HepG2 (cell line): ENCODE measurements around the gene OMG. TPM values are rescaled to one million over a fixed set of nuclear protein-coding genes. Genes with fewer than 3 reads are reported as not detected.

ENCODE experiments used
- ATAC-seq: fragments of 200-7000 bp; cut with Tn5 transposase; 3 replicates; pipeline ENCODE4 v1.9.1; 2020; ENCODE audit warnings: mild to moderate bottlenecking, moderate library complexity
- BruUV-seq: library from RNA; stranded (reverse); fragments of 400-500 nt; replicated peaks from 2 replicates; lab custom pipeline; 2021; lab: Mats Ljungman, UMichigan
- CTCF ChIA-PET: fragments of 300-600 bp; formaldehyde crosslinking; extraction: SDS; loops from one replicate; lab custom pipeline; 2021; ENCODE audit warnings: low total read pairs, inconsistent platforms, low intra/inter-chr PET ratio; lab: Yijun Ruan, JAX
- POLR2A ChIA-PET: fragments of 350-600 bp; sonication (Branson Sonifier 250); formaldehyde crosslinking; loops from one replicate; lab custom pipeline; 2020; ENCODE audit warnings: antibody characterized with exemption, inconsistent platforms; lab: Yijun Ruan, JAX
- DNase-seq: peaks from one replicate; pipeline ENCODE4 v3.0.0-alpha.2; 2015; ENCODE audit warnings: low spot score
- FAIRE-seq: peaks from 3 replicates; lab custom pipeline; 2011; peaks lifted over from hg19 to GRCh38; lab: Jason Lieb, UNC
- H2AFZ ChIP-seq: one replicate; pipeline ENCODE4 v1.6.1; 2011; ENCODE audit warnings: low read length, inconsistent platforms
- H3K27ac ChIP-seq: fragments of 300-600 bp; 3 replicates; pipeline ENCODE4 v1.8.0; 2011; ENCODE audit warnings: mixed run types, mild to moderate bottlenecking, mixed read lengths, low read length, inconsistent platforms; ENCODE audit not compliant: insufficient read depth; ENCODE audit errors: extremely low read length
- H3K27me3 ChIP-seq, 2 experiments: fragments of 200-600 bp in 1 of 2; 2 replicates in 1 of 2; 3 replicates in 1 of 2; pipeline versions ENCODE4 v1.6.0 to v1.8.0; 2011; ENCODE audit warnings: low read length in 2 of 2, mild to moderate bottlenecking in 2 of 2, moderate library complexity in 2 of 2, inconsistent platforms in 1 of 2; ENCODE audit not compliant: insufficient read depth in 2 of 2, control insufficient read depth in 1 of 2
- H3K36me3 ChIP-seq, 2 experiments: fragments of 200-600 bp in 1 of 2; replicated peaks in 1 of 2; 2 replicates in 1 of 2; 3 replicates in 1 of 2; pipeline versions ENCODE4 v1.5.1 to v1.8.0; 2011; ENCODE audit warnings: low read length in 2 of 2, inconsistent platforms in 1 of 2; ENCODE audit not compliant: insufficient read depth in 2 of 2, control insufficient read depth in 1 of 2
- H3K4me1 ChIP-seq: 2 replicates; pipeline ENCODE4 v1.5.1; 2012; ENCODE audit warnings: low read length, inconsistent platforms; ENCODE audit not compliant: insufficient read depth
- H3K4me2 ChIP-seq: 2 replicates; pipeline ENCODE4 v1.6.0; 2011; ENCODE audit warnings: low read depth, low read length, inconsistent platforms
- H3K4me3 ChIP-seq, 3 experiments: fragments of 200-600 bp in 1 of 3; sonication (generic), shearing (Covaris generic) in 1 of 3; replicated peaks in 1 of 3; 2 replicates each; pipeline ENCODE4 v1.5.1; 2011 to 2016; ENCODE audit warnings: low read length in 3 of 3, inconsistent platforms in 2 of 3, low read depth in 2 of 3, mild to moderate bottlenecking in 2 of 3, control low read depth in 1 of 3, mixed read lengths in 1 of 3; ENCODE audit not compliant: insufficient read depth in 1 of 3
- H3K79me2 ChIP-seq: one replicate; pipeline ENCODE4 v1.6.1; 2011; ENCODE audit warnings: low read length, inconsistent platforms; ENCODE audit not compliant: insufficient read depth
- H3K9ac ChIP-seq: 2 replicates; pipeline ENCODE4 v1.6.0; 2011; ENCODE audit warnings: mild to moderate bottlenecking, low read depth, low read length, inconsistent platforms; ENCODE audit not compliant: insufficient read depth
- H3K9me3 ChIP-seq: 2 replicates; pipeline ENCODE4 v1.5.1; 2012; ENCODE audit warnings: mild to moderate bottlenecking, low read length
- H4K20me1 ChIP-seq: 2 replicates; pipeline ENCODE4 v1.6.0; 2011; ENCODE audit warnings: inconsistent platforms, mild to moderate bottlenecking, low read length, moderate library complexity; ENCODE audit not compliant: insufficient read depth
- ATM ChIP-seq: fragments of 450-650 bp; IDR thresholded peaks from 2 replicates; pipeline ENCODE4 v1.7.1; 2017; ENCODE audit warnings: mild to moderate bottlenecking, borderline replicate concordance
- CCAR2 ChIP-seq: fragments of 200-400 bp; formaldehyde crosslinking; optimal IDR thresholded peaks from 2 replicates; pipeline ENCODE3; 2018; ENCODE audit warnings: low read depth, mild to moderate bottlenecking, low read length, moderate library complexity
- CCDC6 ChIP-seq: sonication (generic); formaldehyde crosslinking; IDR thresholded peaks from 2 replicates; pipeline ENCODE4 v1.8.1; 2022; ENCODE audit warnings: mild to moderate bottlenecking, missing genetic modification reagents, moderate library complexity
- DBP ChIP-seq: sonication (generic); formaldehyde crosslinking; IDR thresholded peaks from 2 replicates; pipeline ENCODE4 v1.4.0; 2020; ENCODE audit warnings: missing genetic modification reagents; ENCODE audit errors: not compliant biosample characterization
- GLI4 ChIP-seq: sonication (generic); formaldehyde crosslinking; IDR thresholded peaks from 2 replicates; pipeline ENCODE4 v1.5.1; 2020; ENCODE audit warnings: missing genetic modification reagents, mild to moderate bottlenecking, moderate library complexity, borderline replicate concordance
- NFE2L1 ChIP-seq: sonication (generic); formaldehyde crosslinking; IDR thresholded peaks from 2 replicates; pipeline ENCODE4 v1.4.0; 2020; ENCODE audit warnings: missing genetic modification reagents, mild to moderate bottlenecking, borderline replicate concordance
- NR2F1 ChIP-seq, 2 experiments: fragments of 450-650 bp in 1 of 2; formaldehyde crosslinking in 1 of 2; IDR thresholded peaks; 2 replicates each; pipeline versions ENCODE4 v1.5.0 to v1.6.1; 2016 to 2020; ENCODE audit warnings: mild to moderate bottlenecking in 1 of 2, missing compliant biosample characterization in 1 of 2, missing genetic modification reagents in 1 of 2, moderate library complexity in 1 of 2
- POGZ ChIP-seq: sonication (generic); formaldehyde crosslinking; IDR thresholded peaks from 2 replicates; pipeline ENCODE4 v1.4.0; 2020; ENCODE audit warnings: mild to moderate bottlenecking, missing genetic modification reagents
- RCOR2 ChIP-seq: IDR thresholded peaks from 2 replicates; pipeline ENCODE4 v1.6.1; 2016; ENCODE audit warnings: missing biosample characterization, missing genetic modification reagents
- TSC22D2 ChIP-seq: sonication (generic); formaldehyde crosslinking; IDR thresholded peaks from 2 replicates; pipeline ENCODE4 v1.5.1; 2020; ENCODE audit warnings: missing genetic modification reagents, mild to moderate bottlenecking, borderline replicate concordance
- ZNF124 ChIP-seq: sonication (generic); formaldehyde crosslinking; IDR thresholded peaks from 2 replicates; pipeline ENCODE4 v1.4.0; 2020; ENCODE audit warnings: missing genetic modification reagents
- ZNF225 ChIP-seq: sonication (generic); formaldehyde crosslinking; IDR thresholded peaks from 2 replicates; pipeline ENCODE4 v1.4.0; 2020; ENCODE audit warnings: mild to moderate bottlenecking, missing genetic modification reagents
- ZNF367 ChIP-seq: sonication (generic); formaldehyde crosslinking; IDR thresholded peaks from 2 replicates; pipeline ENCODE4 v1.4.0; 2020; ENCODE audit warnings: missing genetic modification reagents, borderline replicate concordance
- ZNF530 ChIP-seq: sonication (generic); formaldehyde crosslinking; IDR thresholded peaks from 2 replicates; pipeline ENCODE4 v1.5.0; 2020; ENCODE audit warnings: low read depth, mild to moderate bottlenecking, missing genetic modification reagents
- WGBS: methylation state at CpG from one replicate; pipeline ENCODE4 v1.1.6; 2017; ENCODE audit warnings: low lambda C conversion rate; 5-methylcytosine and 5-hydroxymethylcytosine counted together
- in situ Hi-C: cut with HindIII; loops from 2 replicates; pipeline ENCODE4 v1.10.0; 2017; ENCODE audit warnings: low pct_unique_long_range_greater_than_20kb; ENCODE audit not compliant: extremely low pct_ligation_motif_present
- intact Hi-C: fragments of 100-400 bp; cut with micrococcal nuclease; formaldehyde crosslinking; loops from one replicate; pipeline ENCODE4 v1.10.0; 2022; ENCODE audit not compliant: unreplicated experiment
- polyA plus RNA-seq, 8 experiments: library from polyadenylated mRNA; depleted of rRNA in 3 of 8; stranded (reverse) in 7 of 8; unstranded in 1 of 8; fragments of >200 nt; fragmentation: Illumina TruSeq in 4 of 8; extraction: Trizol in 4 of 8; gene quantifications; 2 replicates each; pipeline versions ENCODE4 v1.2.1 to v1.2.3, GENCODE V29; 2011 to 2016; ENCODE audit warnings: low read depth in 4 of 8, missing spikeins in 1 of 8, mixed read lengths in 1 of 8; ENCODE audit not compliant: insufficient read depth in 1 of 8
- total RNA-seq, 5 experiments: library from RNA; depleted of rRNA; stranded (reverse); fragments of >200 nt; fragmentation: Illumina TruSeq; extraction: Trizol; gene quantifications; 2 replicates each; pipeline ENCODE4 v1.2.3, GENCODE V29; 2016; ENCODE audit warnings: low read depth in 1 of 5
- TF ChIP-seq, protein P1 (sequence below): sonication (generic); formaldehyde crosslinking; IDR thresholded peaks from 2 replicates; pipeline ENCODE4 v1.8.1; 2022; ENCODE audit warnings: low read depth, mild to moderate bottlenecking, missing genetic modification reagents

The OMG gene
- total and polyA plus RNA-seq, 2 of the 13 experiments (the other 11 are each of a cell fraction or from before 2014, with no cell fraction given) = not detected

- Histone ChIP-seq H3K9me3 (no peaks in the 10 kb centered on the region), H3K79me2 (no peaks in the 10 kb centered on the region), H3K36me3 (no peaks in the 10 kb centered on the region), H3K4me3 (no peak overlapping the region), H4K20me1 (no peaks in the 10 kb centered on the region), H3K27ac (no peak overlapping the region), H3K9ac (no peak overlapping the region), H3K4me1 (no peaks in the 10 kb centered on the region), H3K4me2 (no peak overlapping the region), H3K27me3 (no peaks in the 10 kb centered on the region), H2AFZ (no peak overlapping the region)
- in situ Hi-C loops = no loop called here
- ATAC-seq (no peak), DNase-seq (no peak), FAIRE-seq (no peak)
- BruUV-seq = no TSS peak
- 96% methylated on average over 8 of the region's 8 CpGs for WGBS
- CTCF ChIA-PET = no interaction called here
- POLR2A ChIA-PET = no interaction called here
- intact Hi-C loops = no loop called here
- TF ChIP-seq, protein P1, sequence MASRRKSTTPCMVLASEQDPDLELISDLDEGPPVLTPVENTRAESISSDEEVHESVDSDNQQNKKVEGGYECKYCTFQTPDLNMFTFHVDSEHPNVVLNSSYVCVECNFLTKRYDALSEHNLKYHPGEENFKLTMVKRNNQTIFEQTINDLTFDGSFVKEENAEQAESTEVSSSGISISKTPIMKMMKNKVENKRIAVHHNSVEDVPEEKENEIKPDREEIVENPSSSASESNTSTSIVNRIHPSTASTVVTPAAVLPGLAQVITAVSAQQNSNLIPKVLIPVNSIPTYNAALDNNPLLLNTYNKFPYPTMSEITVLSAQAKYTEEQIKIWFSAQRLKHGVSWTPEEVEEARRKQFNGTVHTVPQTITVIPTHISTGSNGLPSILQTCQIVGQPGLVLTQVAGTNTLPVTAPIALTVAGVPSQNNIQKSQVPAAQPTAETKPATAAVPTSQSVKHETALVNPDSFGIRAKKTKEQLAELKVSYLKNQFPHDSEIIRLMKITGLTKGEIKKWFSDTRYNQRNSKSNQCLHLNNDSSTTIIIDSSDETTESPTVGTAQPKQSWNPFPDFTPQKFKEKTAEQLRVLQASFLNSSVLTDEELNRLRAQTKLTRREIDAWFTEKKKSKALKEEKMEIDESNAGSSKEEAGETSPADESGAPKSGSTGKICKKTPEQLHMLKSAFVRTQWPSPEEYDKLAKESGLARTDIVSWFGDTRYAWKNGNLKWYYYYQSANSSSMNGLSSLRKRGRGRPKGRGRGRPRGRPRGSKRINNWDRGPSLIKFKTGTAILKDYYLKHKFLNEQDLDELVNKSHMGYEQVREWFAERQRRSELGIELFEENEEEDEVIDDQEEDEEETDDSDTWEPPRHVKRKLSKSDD (CRISPR knock-in tag) = no peak
- no peak for TF ChIP-seq ZNF530
- no peak for TF ChIP-seq NR2F1 (CRISPR knock-in tag; IDR thresholded peaks at IDR 0.05)
- TF ChIP-seq ZNF124 (CRISPR knock-in tag) = no peak
- TF ChIP-seq TSC22D2 = no peak
- no peak for TF ChIP-seq ATM
- no peak for TF ChIP-seq DBP (CRISPR knock-in tag)
- no peak for TF ChIP-seq NFE2L1 (CRISPR knock-in tag)
- no peak for TF ChIP-seq ZNF225 (CRISPR knock-in tag)
- TF ChIP-seq RCOR2 (CRISPR knock-in tag) = no peak
- no peak for TF ChIP-seq POGZ (CRISPR knock-in tag)
- no peak for TF ChIP-seq ZNF367 (CRISPR knock-in tag)
- no peak for TF ChIP-seq GLI4
- no peak for TF ChIP-seq CCAR2
- no peak for TF ChIP-seq CCDC6 (CRISPR knock-in tag)
These were observed 21.3 kb upstream of the OMG start for GRCh38 chr17:31318298-31318801.
